ENCODE measurements around the gene HEATR5B. TPM values are rescaled to one million over a fixed set of nuclear protein-coding genes. Genes with fewer than 3 reads are reported as not detected.

The HEATR5B gene
- total RNA-seq, 1 donor from 2014 or later: 40.3 TPM

Other genes with a start within 250 kb of the HEATR5B start
- gene STRN, start 117.8 kb downstream of the HEATR5B start, total RNA-seq: 24.7 and 52.0 TPM in 2 replicates
- 6.0 and 9.4 TPM in 2 replicates for gene GPATCH11, start 146 bp upstream of the HEATR5B start, total RNA-seq
- gene EIF2AK2, start 72.6 kb upstream of the HEATR5B start, total RNA-seq: 18.9 and 33.2 TPM in 2 replicates
- gene SULT6B1, start 104.3 kb upstream of the HEATR5B start, total RNA-seq: not detected in 2 replicates
- gene CEBPZOS, start 112.1 kb upstream of the HEATR5B start, total RNA-seq: 10.6 and 13.8 TPM in 2 replicates
- gene CEBPZ, start 147.2 kb upstream of the HEATR5B start, total RNA-seq: 56.0 and 63.5 TPM in 2 replicates
- 11.3 and 15.7 TPM in 2 replicates for gene NDUFAF7, start 147.3 kb upstream of the HEATR5B start, total RNA-seq
- 76.5 and 77.1 TPM in 2 replicates for gene PRKD3, start 240.5 kb upstream of the HEATR5B start, total RNA-seq

Data from dermis blood vessel endothelial cell (primary cell).